Measurements from ENCODE around the gene LGALS16. TPM values are rescaled to one million over a fixed set of nuclear protein-coding genes. Genes with fewer than 3 reads are reported as not detected.

The LGALS16 gene
- total and polyA plus RNA-seq, 2 donors (not counting 1 experiment from before 2014, with no cell fraction given): not detected

- Histone ChIP-seq H3K27ac (ENCODE audit: low read length in 2 of 2) (no peak overlapping the region), H3K4me2 (replicated peaks; ENCODE audit: low read depth, low read length, poor library complexity, severe bottlenecking) (no peak overlapping the region), H3K9me3 (ENCODE audit: control extremely low read depth in 1 of 3, control insufficient read depth in 2 of 3, insufficient read depth in 1 of 3, low read length in 2 of 3) (no peaks in the 10 kb centered on the region), H2AFZ (ENCODE audit: insufficient read depth, low read depth, low read length, poor library complexity, severe bottlenecking) (no peak overlapping the region), H3K27me3 (replicated peaks in 1 of 4; ENCODE audit: control extremely low read depth in 1 of 4, control insufficient read depth in 3 of 4, insufficient read depth in 4 of 4, low read length in 3 of 4) (peaks cover 0 to 7% (median 2%) of the 10 kb centered on the region in 4 experiments), H3K79me2 (ENCODE audit: control insufficient read depth, insufficient read depth, low read length) (no peaks in the 10 kb centered on the region), H3K4me1 (ENCODE audit: control insufficient read depth in 2 of 2, insufficient read depth in 2 of 2, low read length in 2 of 2) (no peaks in the 10 kb centered on the region), H4K20me1 (ENCODE audit: control insufficient read depth, insufficient read depth, low read length, poor library complexity, severe bottlenecking) (no peaks in the 10 kb centered on the region), H3K4me3 (ENCODE audit: control extremely low read depth in 1 of 5, extremely low read depth in 1 of 5, insufficient read depth in 1 of 5, low read depth in 2 of 5, low read length in 4 of 5) (no peak overlapping the region), H3K9ac (ENCODE audit: low read length) (no peak overlapping the region), H3K36me3 (replicated peaks in 1 of 2; ENCODE audit: control extremely low read depth in 1 of 2, control insufficient read depth in 1 of 2, extremely low read depth in 1 of 2, insufficient read depth in 2 of 2, low read length in 1 of 2) (no peaks in the 10 kb centered on the region)
- TF ChIP-seq EZH2 (IDR thresholded peaks at IDR 0.05; ENCODE audit: borderline replicate concordance, insufficient read depth, low read depth, low read length, poor library complexity, severe bottlenecking) (no peak), CTCF (IDR thresholded peaks at IDR 0.05) (no peak)
- Mint-ChIP-seq H3K4me3 (no peak overlapping the region), H3K4me1 (no peaks in the 10 kb centered on the region), H3K9me3 (ENCODE audit: insufficient read depth) (no peaks in the 10 kb centered on the region), H3K27ac (no peak overlapping the region), H3K27me3 (peaks cover 44% of the 10 kb centered on the region)
- no peak for ATAC-seq (ENCODE audit: low read depth)
- 65% methylated on average over 8 of the region's 10 CpGs for WGBS (ENCODE audit: insufficient coverage)
- POLR2A ChIA-PET: no interaction called here
- CTCF ChIA-PET: no interaction called here
- DNase-seq: no peak
- intact Hi-C loops (cut with micrococcal nuclease): no loop called here
Observed at GRCh38 chr19:39679056-39679790, 23.5 kb downstream of the LGALS16 start.

GRCh38 chr19:39679791-39680168 lies 24.1 kb downstream of the LGALS16 start:
- Histone ChIP-seq H3K27ac (ENCODE audit: low read length in 2 of 2) (no peak overlapping the region), H3K4me1 (ENCODE audit: control insufficient read depth in 2 of 2, insufficient read depth in 2 of 2, low read length in 2 of 2) (no peaks in the 10 kb centered on the region), H3K4me3 (ENCODE audit: control extremely low read depth in 1 of 5, extremely low read depth in 1 of 5, insufficient read depth in 1 of 5, low read depth in 2 of 5, low read length in 4 of 5) (no peak overlapping the region), H3K79me2 (ENCODE audit: control insufficient read depth, insufficient read depth, low read length) (no peaks in the 10 kb centered on the region), H3K9me3 (ENCODE audit: control extremely low read depth in 1 of 3, control insufficient read depth in 2 of 3, insufficient read depth in 1 of 3, low read length in 2 of 3) (no peaks in the 10 kb centered on the region), H3K4me2 (replicated peaks; ENCODE audit: low read depth, low read length, poor library complexity, severe bottlenecking) (no peak overlapping the region), H3K36me3 (replicated peaks in 1 of 2; ENCODE audit: control extremely low read depth in 1 of 2, control insufficient read depth in 1 of 2, extremely low read depth in 1 of 2, insufficient read depth in 2 of 2, low read length in 1 of 2) (no peaks in the 10 kb centered on the region), H2AFZ (ENCODE audit: insufficient read depth, low read depth, low read length, poor library complexity, severe bottlenecking) (no peak overlapping the region), H3K27me3 (replicated peaks in 1 of 4; ENCODE audit: control extremely low read depth in 1 of 4, control insufficient read depth in 3 of 4, insufficient read depth in 4 of 4, low read length in 3 of 4) (peaks cover 0 to 7% (median 2%) of the 10 kb centered on the region in 4 experiments), H4K20me1 (ENCODE audit: control insufficient read depth, insufficient read depth, low read length, poor library complexity, severe bottlenecking) (no peaks in the 10 kb centered on the region), H3K9ac (ENCODE audit: low read length) (no peak overlapping the region)
- ChIA-PET CTCF (no interaction called here), POLR2A (no interaction called here)
- no peak overlapping the region for H3K27ac Mint-ChIP-seq
- H3K9me3 Mint-ChIP-seq (ENCODE audit: insufficient read depth): no peaks in the 10 kb centered on the region
- no peak overlapping the region for H3K4me3 Mint-ChIP-seq
- no peak for DNase-seq
- no peak for ATAC-seq (ENCODE audit: low read depth)
- intact Hi-C loops (cut with micrococcal nuclease): no loop called here
- peaks cover 47% of the 10 kb centered on the region for H3K27me3 Mint-ChIP-seq
- TF ChIP-seq EZH2 (IDR thresholded peaks at IDR 0.05; ENCODE audit: borderline replicate concordance, insufficient read depth, low read depth, low read length, poor library complexity, severe bottlenecking) (no peak), CTCF (IDR thresholded peaks at IDR 0.05) (no peak)
- WGBS (ENCODE audit: insufficient coverage): 96% methylated on average over 2 of the region's 3 CpGs
- H3K4me1 Mint-ChIP-seq: no peaks in the 10 kb centered on the region

All from B cell (primary cell).